ENCODE data around the gene CASP1. TPM values are rescaled to one million over a fixed set of nuclear protein-coding genes. Genes with fewer than 3 reads are reported as not detected.
"Not testable (repeated sequence)": the region's sequence is repeated elsewhere in the genome, so short reads cannot be mapped to it uniquely, and the experiment has no call there.

CASP1 gene
- total RNA-seq, 2 experiments from 2014 or later: 0.99 TPM; not detected in 1

GRCh38 chr11:105045676-105046296 lies 10.8 kb upstream of the CASP1 start:
- H3K4me2 ChIP-seq (ENCODE audit: low read length): peak overlapping the region; percentile 10; the same call in 1 of the 2 replicates
- CTCF ChIA-PET (ENCODE audit: unreplicated experiment): no interaction called here
- H3K4me3 ChIP-seq (ENCODE audit: low read depth, low read length, poor library complexity, severe bottlenecking): no peak overlapping the region
- H2AFZ ChIP-seq (ENCODE audit: low read length): 0 out of 2 replicates have a peak overlapping the region, but pooled peaks have one; percentile 14
- no peaks in the 10 kb centered on the region for H3K9me2 ChIP-seq (ENCODE audit: insufficient read depth, low read length)
- BruUV-seq (replicated peaks): no TSS peak
- no peak for TF ChIP-seq EZH2phosphoT487 (IDR thresholded peaks at IDR 0.05; ENCODE audit: borderline replicate concordance, low read depth, low read length)
- TF ChIP-seq CTCF (conservative IDR thresholded peaks at IDR 0.05; ENCODE audit: low read length): no peak
- H3K36me3 ChIP-seq (ENCODE audit: insufficient read depth, low read length): no peaks in the 10 kb centered on the region
- H3K27ac ChIP-seq (ENCODE audit: low read depth, low read length, poor library complexity, severe bottlenecking): no peak overlapping the region
- no peaks in the 10 kb centered on the region for H3K4me1 ChIP-seq (ENCODE audit: insufficient read depth, low read length, poor library complexity, severe bottlenecking)
- POLR2A ChIA-PET: no interaction called here
- no peaks in the 10 kb centered on the region for H4K20me1 ChIP-seq (ENCODE audit: insufficient read depth, low read length)
- no peak for DNase-seq (ENCODE audit: low spot score)
- intact Hi-C loops (cut with micrococcal nuclease; ENCODE audit: unreplicated experiment): no loop called here
- H3K79me2 ChIP-seq (ENCODE audit: insufficient read depth, low read depth, low read length): no peaks in the 10 kb centered on the region
- no peaks in the 10 kb centered on the region for H3K9me3 ChIP-seq (ENCODE audit: low read length)

GRCh38 chr11:105044557-105045524 lies 9.9 kb upstream of the CASP1 start, which contains the start of gene CARD16:
Gene CARD16, minus strand, starts transcription at chr11:105045335. Its CDS starts 38 bp downstream, at chr11:105045297.
- H3K27ac ChIP-seq (ENCODE audit: low read depth, low read length, poor library complexity, severe bottlenecking); intact Hi-C loops (cut with micrococcal nuclease; ENCODE audit: unreplicated experiment); CTCF ChIA-PET (ENCODE audit: unreplicated experiment); POLR2A ChIA-PET; H3K9me3 ChIP-seq (ENCODE audit: low read length); H3K36me3 ChIP-seq (ENCODE audit: insufficient read depth, low read length); H3K4me3 ChIP-seq (ENCODE audit: low read depth, low read length, poor library complexity, severe bottlenecking); H4K20me1 ChIP-seq (ENCODE audit: insufficient read depth, low read length); H3K79me2 ChIP-seq (ENCODE audit: insufficient read depth, low read depth, low read length); H3K9me2 ChIP-seq (ENCODE audit: insufficient read depth, low read length); BruUV-seq (replicated peaks); H3K4me1 ChIP-seq (ENCODE audit: insufficient read depth, low read length, poor library complexity, severe bottlenecking): not testable (repeated sequence)
- DNase-seq (ENCODE audit: low spot score): peak; percentile 1
- peak within 1 kb of the TSS; percentile 10; the same call in 1 of the 2 replicates for H3K4me2 ChIP-seq (ENCODE audit: low read length)
- peak within 1 kb of the TSS; percentile 41; the same call in 1 of the 2 replicates for H2AFZ ChIP-seq (ENCODE audit: low read length)

GRCh38 chr11:105042178-105042577 lies 7.2 kb upstream of the CASP1 start:
- BruUV-seq (replicated peaks): no TSS peak
- DNase-seq (ENCODE audit: low spot score): no peak
- Histone ChIP-seq H3K9me3 (ENCODE audit: low read length) (no peaks in the 10 kb centered on the region), H4K20me1 (ENCODE audit: insufficient read depth, low read length) (no peaks in the 10 kb centered on the region), H3K4me3 (ENCODE audit: low read depth, low read length, poor library complexity, severe bottlenecking) (no peak overlapping the region), H3K4me2 (ENCODE audit: low read length) (no peak overlapping the region), H2AFZ (ENCODE audit: low read length) (no peak overlapping the region), H3K27ac (ENCODE audit: low read depth, low read length, poor library complexity, severe bottlenecking) (no peak overlapping the region), H3K9me2 (ENCODE audit: insufficient read depth, low read length) (no peaks in the 10 kb centered on the region), H3K79me2 (ENCODE audit: insufficient read depth, low read depth, low read length) (no peaks in the 10 kb centered on the region), H3K36me3 (ENCODE audit: insufficient read depth, low read length) (no peaks in the 10 kb centered on the region), H3K4me1 (ENCODE audit: insufficient read depth, low read length, poor library complexity, severe bottlenecking) (no peaks in the 10 kb centered on the region)
- TF ChIP-seq CTCF (conservative IDR thresholded peaks at IDR 0.05; ENCODE audit: low read length) (no peak), EZH2phosphoT487 (IDR thresholded peaks at IDR 0.05; ENCODE audit: borderline replicate concordance, low read depth, low read length) (no peak)
- CTCF ChIA-PET (ENCODE audit: unreplicated experiment): no interaction called here
- POLR2A ChIA-PET: no interaction called here
- intact Hi-C loops (cut with micrococcal nuclease; ENCODE audit: unreplicated experiment): no loop called here
